HG02588 (cell line): ENCODE data around the gene PKHD1.

ENCODE experiments used
- ATAC-seq: cut with Tn5 transposase; IDR thresholded peaks from one replicate; pipeline ENCODE4 v1.9.1; 2021; ENCODE audit warnings: mild to moderate bottlenecking, moderate library complexity; ENCODE audit not compliant: unreplicated experiment

The PKHD1 gene

DNA sequence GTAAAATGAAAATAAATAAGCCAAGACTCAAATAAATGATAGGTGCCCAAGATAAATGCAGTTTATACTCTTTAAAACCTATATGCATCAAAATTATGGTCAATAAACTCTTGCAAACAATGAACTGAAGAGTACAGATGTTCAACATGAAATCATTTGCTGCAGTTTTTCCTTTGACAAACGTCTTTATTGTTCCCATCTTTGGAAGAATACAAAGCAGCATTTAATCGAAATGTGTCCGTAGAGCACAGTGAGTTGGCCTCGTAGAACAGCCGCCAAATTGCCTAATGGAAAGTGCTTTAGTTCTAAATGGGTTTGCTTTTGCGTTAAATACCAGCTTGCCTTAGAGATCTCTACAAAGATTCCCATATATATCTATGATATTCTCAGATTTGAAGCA, 447.4 kb downstream of the PKHD1 start:
- ATAC-seq, result no peak

DNA sequence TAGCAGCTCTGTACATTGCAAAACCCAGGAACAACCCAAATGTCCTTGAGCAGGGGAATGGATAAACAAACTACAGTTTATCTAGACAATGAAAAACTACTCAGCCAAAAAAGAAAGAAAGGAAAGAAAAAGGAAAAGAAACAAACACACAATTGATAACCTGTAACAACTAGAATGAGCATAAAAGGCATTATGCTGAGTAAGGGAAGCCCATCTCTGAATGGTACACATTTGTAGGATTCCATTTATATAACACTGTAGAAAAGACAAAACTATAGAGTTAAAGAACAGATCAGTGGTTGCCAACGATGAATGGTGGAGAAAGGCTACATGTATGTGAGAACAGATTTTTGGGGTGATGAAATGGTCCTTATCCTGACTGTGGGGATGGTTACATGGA, 454.0 kb downstream of the PKHD1 start:
- ATAC-seq, result no peak

DNA sequence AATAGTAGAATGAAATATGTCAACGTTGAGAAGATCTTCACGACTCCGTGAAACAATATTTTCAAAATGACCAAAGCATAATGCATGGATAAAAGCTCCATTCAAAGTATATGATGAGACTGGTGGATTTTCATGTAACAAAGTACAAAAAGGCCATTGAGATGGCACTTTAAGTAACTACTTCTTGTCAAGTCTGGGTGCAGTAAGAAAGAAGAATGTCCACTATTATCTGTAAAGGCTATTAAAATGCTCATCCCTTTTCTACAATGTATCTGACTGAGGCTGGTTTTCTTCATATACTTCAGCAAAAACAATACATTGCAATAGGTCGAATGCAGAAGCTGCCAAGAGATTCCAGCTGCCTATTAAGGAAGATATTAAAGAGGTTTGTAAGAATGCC, 457.4 kb downstream of the PKHD1 start:
- ATAC-seq, result no peak

DNA sequence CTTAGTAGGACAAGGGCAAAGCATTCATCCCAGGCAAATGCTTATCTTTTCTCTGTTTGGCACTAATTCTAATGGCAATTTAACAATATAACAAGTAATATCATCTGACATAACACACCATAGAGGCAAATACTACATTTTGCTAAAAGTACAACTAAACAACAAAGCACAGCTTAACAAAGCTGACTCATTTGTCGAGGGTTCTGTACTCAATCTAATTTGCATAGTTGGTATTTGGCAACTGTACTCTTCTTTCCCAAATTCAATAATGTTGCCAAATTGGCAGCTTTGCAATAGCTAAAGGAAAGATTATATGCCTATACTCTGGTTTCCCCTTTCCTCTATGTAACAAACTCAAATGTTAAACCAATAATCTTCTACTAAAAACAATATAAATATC, 461.0 kb downstream of the PKHD1 start:
- ATAC-seq, result no peak

DNA sequence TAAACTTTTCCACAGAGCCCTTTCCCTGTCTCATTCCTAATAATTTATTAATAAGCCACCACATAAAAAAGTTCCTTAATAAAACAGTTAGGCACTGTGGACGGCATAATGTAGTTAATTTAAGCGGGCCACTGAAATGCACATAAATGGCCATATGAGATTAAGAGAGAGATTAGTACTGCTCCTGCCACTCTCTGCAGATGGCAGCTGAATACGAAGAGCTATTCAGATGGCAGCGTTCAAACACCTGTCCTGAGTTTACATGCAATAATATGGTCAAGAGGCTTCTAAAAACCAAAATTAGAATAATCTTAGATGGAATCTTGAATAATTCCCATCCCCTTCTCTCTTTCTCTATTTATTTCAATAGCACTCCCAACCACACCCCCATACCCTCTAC, 461.8 kb downstream of the PKHD1 start:
- ATAC-seq, result no peak

DNA sequence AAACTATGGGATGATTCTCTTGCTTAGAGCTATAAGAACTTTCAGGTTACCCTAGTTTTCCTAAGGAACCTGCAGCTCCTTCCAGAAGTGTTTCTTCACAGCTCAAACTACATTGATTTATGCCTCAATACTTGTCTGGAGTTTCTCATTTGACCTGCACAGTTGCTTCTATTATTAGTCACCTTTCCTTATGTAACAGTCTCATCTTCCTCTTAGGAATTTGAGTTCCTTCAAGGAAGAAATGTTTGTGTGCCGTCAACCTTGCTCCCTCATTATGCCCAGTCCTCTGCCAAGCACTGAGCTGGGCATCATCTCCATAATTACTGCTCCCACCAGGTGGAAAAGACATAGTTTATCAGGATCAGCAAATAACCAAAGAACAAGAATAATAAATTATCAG, 466.4 kb downstream of the PKHD1 start:
- ATAC-seq, result no peak

DNA sequence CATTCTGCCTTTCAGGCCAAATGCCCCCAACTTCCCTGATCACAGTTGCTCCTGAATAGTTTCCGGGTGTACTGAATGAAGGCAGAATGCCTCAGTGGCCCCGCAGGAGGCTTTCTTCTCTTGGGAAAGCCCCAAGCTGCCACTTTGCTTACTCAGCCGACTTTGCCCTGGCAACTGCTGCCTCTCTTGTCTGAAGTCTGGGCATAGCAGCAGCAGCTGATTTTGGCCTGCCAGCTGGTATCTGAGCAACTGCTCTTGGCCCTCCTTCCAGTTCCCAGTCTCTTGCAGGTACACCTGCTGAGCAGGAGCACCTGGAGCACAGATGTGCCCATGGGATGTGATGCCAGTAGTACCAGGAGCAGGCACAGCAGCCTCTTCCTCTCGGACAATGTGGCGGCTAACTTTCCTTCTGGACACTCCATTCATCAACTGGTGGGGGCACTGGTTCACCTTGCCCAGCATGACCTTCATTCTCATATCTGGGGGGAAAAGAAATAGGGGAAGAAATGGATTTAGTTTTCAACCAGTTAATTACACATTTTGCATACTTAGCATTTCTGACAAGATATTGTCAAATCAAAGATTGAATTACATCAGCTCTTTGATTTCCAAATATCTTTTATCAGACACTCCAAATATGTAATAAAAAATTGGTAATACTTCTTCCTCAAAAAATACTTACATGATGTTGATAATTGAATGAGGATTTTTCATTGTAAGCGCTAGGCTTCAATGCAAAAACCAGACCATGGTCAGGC, 468.2 kb downstream of the PKHD1 start:
- ATAC-seq, result no peak

DNA sequence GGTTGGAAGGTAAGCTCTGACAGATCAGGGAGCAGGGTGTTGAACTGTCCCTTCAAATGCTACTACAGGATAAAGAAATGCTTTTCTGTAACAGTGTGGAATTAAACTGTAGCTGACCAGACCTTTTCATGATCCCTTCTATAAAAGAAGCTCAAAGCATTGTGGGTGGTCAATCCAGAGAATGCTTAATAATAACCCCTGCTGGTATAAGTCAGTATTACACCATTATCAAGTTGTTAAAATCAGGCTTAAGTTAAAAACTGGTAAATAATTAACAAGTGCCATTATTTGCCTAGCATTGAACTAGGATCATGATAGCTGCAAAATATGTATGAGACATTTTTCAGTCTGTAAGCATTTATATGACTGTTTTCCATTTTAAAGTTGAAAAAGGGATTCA, 468.9 kb downstream of the PKHD1 start:
- ATAC-seq, result no peak

DNA sequence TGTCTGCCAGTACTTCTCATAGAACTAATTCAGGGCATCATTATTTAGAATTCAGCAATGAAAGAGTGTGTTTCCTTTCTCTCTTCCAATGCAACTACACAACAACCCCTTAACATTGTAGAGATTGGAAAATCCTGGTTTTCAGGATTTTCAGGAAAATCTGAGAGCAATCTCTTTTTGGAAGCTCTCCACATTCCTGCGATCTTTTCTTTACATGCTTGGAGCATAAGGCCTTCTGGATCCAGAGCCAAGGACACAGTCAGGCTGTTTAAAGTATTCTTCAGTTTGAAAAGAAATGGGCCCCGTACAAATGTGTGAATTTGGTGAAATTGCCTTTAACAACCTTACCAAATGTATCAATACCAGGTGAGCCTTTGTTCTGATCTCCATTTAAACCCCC, 469.7 kb downstream of the PKHD1 start:
- ATAC-seq, result no peak

DNA sequence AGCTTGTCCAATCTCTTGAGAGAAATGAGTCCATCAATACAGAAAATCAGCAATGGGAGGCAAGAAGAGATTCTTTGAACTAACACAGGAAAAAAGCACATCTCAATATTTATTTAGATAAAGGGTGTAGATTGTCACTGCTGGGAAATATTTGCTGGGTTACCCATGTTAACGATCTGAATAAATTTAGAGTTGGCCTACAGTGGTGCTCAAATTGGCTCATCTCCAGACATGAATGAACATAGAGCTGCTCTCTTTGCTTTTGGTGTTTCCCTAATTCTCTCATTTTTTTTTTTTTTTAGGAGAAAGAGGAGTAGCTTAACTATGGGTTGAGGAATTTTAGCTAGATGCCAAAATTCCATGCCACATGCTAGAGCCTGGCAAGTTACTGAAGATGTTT, 471.2 kb downstream of the PKHD1 start:
- ATAC-seq, result no peak

DNA sequence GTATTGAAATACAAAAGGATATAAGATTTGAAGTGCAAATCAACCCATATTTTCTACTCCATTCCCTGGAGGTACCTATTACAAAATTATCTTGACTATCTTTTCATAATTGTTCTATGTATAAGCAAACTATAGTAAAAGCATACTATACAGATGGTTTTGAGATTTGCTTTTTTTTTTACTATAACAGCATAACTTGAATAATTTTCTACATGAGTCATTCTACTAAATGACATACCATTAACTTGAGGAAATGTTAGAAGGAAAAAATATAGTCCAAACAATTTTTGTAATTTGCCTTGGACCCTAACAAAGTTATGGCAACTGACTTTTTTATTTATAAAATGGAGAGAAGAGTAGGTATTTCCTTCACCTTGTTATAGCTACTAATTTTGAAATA, 472.7 kb downstream of the PKHD1 start:
- ATAC-seq, result no peak

DNA sequence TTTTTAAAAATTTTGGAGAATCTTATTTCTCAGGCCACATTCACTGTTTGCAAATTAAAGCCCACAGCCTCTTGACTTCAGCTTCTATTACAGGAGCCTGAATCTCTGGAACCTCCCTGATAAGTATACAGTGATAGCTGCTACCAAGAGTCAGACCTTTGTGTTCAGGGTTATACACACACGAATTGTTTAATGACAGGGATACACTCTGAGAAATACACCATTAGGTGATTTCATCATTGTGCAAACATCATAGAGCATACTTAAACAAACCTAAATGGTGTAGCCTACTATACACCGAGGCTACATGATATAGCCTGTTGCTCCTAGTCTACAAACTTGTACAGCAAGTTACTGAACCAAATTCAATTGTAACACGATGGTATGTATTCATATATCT, 473.9 kb downstream of the PKHD1 start:
- no peak for ATAC-seq

DNA sequence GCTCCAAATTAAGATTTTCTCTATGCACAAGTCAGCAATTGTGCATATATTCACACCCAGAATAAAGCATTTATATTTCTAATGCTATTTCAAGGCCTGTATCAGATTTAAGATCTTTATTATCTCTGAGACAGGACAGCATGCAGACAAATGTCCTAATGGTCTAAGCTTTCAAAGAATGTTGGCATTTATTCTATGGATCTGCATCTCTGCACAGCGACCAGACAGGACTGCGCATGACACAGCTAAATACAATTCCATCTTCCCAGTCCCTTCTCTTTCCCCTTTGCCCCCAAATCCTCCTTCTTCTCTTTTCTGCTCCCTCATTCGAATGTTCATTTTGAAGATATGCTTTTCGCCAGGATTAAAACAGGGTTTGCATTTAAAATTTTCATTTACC, 478.5 kb downstream of the PKHD1 start:
- ATAC-seq, result no peak

DNA sequence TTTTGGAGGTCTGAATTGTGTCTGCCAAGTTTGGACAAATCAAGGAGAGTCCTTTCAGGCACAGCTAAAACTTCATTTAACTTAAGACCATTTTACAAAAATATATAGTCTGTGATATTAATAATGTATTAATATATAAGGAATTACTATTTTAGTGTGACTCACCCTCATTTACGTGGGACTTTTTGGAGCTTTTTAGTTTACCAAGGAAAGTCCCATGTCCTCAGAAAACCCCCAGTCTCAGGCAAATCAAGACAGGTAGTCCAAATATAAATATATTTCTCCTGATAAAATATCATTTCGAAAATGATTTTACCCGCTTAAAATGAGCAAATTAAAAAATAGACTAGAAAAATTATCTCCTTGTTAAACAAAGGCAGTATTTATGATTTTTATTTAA, 479.0 kb downstream of the PKHD1 start:
- no peak for ATAC-seq

DNA sequence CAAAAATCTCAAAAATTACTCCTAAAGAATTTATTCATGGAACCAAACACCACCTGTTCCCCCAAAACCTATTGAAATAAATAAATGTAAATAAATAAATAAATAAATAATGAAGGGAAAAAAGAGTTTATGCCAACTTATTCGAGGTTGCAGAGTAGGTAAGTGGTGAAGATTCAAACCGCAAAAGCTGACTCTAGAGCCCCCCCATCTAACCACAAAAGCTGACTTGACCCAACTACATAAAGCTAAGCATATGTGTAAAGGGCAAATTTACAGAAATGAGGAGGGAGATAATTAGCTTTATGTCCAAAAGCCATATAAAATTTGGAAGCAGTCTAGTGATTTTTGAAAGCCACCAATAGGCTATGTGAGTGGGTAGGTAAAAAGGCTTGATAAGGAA, 486.9 kb downstream of the PKHD1 start:
- ATAC-seq, result no peak

DNA sequence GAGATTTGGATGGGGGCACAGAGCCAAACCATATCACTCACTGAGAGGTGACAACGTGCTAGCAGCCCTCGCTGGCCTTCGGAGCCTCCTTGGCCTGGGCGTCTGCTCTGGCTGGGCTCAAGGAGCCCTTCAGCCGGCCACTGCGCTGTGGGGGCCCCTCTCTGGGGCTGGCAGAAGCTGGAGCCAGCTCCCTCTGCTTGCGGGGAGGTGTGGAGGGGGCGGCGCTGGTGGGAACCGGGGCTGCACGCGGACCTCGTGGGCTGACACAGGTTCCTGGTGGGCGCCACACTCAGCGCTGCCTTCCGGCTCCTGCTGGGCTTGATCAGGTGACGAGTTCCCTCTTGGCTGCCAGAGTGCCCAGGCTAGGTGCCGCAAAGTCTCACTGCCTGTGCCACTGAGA, 489.2 kb downstream of the PKHD1 start:
- ATAC-seq, result no peak

DNA sequence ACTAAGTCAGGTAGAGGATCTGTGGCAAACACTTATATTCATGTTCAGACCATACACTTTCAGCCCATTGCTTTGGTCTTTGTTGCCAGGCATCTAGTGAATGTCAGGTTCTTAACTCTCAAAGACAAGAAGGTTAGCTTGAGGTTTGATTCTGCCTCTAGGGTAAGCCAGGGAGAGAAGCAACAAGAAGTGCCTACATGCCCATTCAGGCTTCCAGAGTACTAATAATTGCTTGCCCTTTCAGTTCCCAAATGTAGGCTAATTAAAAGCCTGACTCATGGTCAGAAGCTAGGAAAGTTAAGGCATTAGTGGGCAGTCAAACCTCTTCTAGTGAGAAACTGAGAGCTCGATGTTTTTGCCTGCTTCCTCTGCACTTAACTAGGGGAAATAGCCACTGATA, 492.4 kb downstream of the PKHD1 start:
- no peak for ATAC-seq

DNA sequence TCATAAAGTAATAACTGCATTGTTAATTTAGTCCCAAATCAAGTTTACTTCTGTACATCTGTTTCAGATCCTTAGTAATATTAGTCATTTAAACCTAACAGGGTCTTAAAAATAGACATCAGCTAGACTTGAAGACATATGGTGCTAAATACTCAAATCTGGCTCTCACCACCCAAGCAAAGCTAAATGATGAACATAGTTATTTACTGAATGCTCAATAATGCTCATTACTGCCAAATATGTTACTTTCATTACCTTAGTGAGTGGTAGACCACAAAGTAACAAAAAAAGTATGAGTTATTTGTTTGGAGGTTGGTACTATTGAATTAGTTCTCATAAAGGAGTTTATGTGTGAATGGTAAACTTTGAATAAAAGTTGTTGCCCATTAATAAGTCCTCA, 502.1 kb downstream of the PKHD1 start:
- ATAC-seq, result no peak

DNA sequence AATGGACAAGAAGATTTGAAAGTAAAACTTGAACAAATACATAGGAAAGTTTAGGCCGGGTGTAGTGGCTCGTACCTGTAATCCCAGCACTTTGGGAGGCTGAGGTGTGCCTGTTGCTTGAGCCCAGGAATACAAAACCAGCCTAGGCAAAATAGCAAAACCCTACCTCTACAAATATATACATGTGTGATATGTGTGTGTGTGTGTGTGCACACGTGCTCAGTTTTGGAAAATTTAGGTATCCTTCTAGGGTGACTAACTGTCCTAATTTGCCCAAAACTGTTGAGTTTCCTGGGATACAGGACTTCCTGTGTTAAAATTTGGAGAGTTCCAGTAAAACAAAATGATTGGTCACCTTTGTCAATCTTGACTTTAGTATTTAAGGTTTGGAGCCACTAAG, 503.2 kb downstream of the PKHD1 start:
- no peak for ATAC-seq

DNA sequence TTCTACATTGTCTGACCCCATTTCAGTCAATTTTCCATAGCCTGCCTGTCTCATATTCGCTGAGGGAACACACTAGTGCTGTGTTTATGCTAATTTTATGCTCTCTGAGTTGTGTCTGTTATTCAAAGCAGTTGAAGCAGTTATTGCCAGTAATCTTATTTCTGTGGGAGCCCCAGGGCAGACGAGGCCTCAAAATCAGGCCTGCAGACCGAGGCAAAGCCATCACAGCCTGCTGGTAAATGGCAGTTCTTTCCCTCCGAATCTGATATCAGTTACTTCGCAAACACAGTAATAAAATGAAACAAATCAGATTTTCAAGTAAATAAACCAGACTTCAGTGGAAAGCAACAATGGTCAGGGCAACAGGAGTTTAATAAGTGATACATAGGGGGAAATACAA, 508.4 kb downstream of the PKHD1 start:
- ATAC-seq, result no peak

DNA sequence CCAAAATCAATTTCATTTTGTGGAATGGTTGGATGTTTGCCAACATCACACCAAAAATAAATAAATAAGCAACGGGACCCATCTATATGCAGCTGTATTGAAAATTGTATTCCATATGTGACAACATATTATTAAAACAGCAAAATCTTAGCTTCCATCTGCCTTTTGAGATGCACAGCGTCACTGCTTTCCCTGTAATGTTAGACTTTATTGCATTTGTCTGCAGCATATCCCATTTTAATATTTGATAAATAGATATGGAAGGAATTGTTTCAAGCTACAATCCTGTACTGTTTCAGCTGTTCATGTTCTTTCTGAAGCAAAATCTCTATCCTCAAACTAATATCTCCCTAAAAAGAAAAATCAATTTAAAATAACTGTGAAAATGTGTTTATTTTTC, 509.1 kb downstream of the PKHD1 start:
- no peak for ATAC-seq

DNA sequence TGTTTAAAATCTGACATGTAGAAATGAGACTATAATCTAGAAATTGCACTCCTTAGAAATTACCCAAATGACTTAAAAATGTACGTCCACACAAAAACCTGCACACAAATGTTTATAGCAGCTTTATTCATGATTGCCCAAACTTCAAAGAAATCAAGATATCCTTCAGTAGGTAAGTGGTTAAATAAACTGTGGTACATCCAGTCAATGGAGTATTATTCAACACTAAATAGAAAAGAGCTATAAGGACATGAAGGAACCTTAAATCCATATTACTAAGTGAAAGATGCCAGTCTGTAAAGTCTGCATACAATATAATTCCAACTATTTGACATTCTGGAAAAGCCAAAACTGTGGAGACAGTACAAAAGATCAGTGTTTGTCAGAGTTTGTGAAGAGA, 513.4 kb downstream of the PKHD1 start:
- ATAC-seq, result no peak

DNA sequence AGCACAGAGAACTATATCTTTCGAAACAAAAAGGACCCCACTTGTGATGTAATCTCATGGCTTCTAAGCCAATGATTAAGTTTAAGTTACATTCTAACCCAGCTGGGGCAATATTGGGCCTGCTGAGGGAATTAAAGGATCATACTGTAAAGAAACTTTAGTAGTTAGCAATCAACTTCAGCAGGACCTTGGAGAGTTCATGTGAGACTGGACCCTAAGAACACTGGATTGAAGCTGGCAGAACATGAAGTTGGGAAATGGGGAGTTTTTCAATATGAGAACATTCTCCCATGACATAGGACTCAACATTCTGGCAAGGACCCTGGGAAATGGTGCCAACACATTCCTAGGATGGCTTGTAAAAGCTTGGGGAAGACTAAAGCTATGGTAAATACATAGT, 516.2 kb downstream of the PKHD1 start:
- ATAC-seq, result no peak
